Neural cell (in vitro differentiated cells): ENCODE data around the gene CCDC127.

Source experiments
- EP300 ChIP-seq: fragments of 450-650 bp; conservative IDR thresholded peaks from 2 replicates; pipeline ENCODE4 v1.6.1; 2014; ENCODE audit warnings: antibody characterized with exemption, mild to moderate bottlenecking, moderate library complexity; ENCODE audit not compliant: poor library complexity, severe bottlenecking
- POLR2AphosphoS5 ChIP-seq: IDR thresholded peaks from 2 replicates; pipeline ENCODE4 v1.6.1; 2012
- RAD21 ChIP-seq: fragments of 450-650 bp; conservative IDR thresholded peaks from 2 replicates; pipeline ENCODE4 v1.6.1; 2014; ENCODE audit warnings: antibody characterized with exemption, mild to moderate bottlenecking, moderate library complexity
- SMC3 ChIP-seq: fragments of 450-650 bp; conservative IDR thresholded peaks from 2 replicates; pipeline ENCODE4 v1.6.1; 2014; ENCODE audit warnings: antibody characterized with exemption, mild to moderate bottlenecking, moderate library complexity; ENCODE audit not compliant: poor library complexity
- TAF1 ChIP-seq: IDR thresholded peaks from 2 replicates; pipeline ENCODE4 v1.6.1; 2012; ENCODE audit warnings: low read depth
- TF ChIP-seq, protein P1 (sequence below): fragments of 450-650 bp; IDR thresholded peaks from 2 replicates; pipeline ENCODE4 v1.5.1; 2014; ENCODE audit warnings: antibody characterized with exemption, mild to moderate bottlenecking, moderate library complexity; ENCODE audit not compliant: poor library complexity, severe bottlenecking
- TF ChIP-seq, protein P2 (sequence below): IDR thresholded peaks from 2 replicates; pipeline ENCODE4 v1.6.1; 2012; ENCODE audit warnings: borderline replicate concordance

DNA sequence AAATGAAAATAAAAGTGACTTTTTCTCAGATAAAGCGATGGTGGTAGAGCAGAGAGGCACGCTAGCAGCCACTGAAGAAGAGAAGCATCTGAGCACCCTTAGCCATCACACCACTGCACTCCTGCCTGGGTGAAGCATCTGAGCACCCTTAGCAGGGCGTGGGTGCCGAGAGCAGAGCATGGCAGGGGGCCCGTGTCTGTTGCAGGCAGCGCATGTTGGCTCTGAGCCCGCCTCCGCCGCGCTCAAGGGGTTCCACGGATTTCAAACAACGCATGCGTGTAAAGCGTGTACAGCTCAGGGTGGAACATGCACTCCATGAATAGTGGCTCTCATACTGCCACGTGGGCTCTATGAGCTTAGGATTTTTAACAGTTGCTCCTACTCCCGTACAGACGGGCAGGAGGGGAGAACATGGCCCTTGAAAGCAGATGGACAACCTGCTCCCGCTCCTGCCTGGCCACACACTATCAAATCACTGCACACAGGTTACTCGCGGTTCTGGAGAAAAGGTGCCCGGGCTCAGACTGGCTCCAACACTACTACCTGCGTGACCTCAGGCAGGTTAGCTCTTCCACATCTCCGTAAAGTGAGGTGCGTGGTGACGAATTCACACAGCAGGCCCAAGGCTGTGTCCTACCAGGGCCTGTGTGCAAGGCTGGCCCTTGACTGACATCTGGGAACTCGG is 14.6 kb downstream of the CCDC127 start:
- TF ChIP-seq POLR2AphosphoS5 (no peak), EP300 (no peak), RAD21 (no peak), SMC3 (no peak), TAF1 (no peak)
- TF ChIP-seq, protein P1, sequence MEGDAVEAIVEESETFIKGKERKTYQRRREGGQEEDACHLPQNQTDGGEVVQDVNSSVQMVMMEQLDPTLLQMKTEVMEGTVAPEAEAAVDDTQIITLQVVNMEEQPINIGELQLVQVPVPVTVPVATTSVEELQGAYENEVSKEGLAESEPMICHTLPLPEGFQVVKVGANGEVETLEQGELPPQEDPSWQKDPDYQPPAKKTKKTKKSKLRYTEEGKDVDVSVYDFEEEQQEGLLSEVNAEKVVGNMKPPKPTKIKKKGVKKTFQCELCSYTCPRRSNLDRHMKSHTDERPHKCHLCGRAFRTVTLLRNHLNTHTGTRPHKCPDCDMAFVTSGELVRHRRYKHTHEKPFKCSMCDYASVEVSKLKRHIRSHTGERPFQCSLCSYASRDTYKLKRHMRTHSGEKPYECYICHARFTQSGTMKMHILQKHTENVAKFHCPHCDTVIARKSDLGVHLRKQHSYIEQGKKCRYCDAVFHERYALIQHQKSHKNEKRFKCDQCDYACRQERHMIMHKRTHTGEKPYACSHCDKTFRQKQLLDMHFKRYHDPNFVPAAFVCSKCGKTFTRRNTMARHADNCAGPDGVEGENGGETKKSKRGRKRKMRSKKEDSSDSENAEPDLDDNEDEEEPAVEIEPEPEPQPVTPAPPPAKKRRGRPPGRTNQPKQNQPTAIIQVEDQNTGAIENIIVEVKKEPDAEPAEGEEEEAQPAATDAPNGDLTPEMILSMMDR, result no peak
- TF ChIP-seq, protein P2, sequence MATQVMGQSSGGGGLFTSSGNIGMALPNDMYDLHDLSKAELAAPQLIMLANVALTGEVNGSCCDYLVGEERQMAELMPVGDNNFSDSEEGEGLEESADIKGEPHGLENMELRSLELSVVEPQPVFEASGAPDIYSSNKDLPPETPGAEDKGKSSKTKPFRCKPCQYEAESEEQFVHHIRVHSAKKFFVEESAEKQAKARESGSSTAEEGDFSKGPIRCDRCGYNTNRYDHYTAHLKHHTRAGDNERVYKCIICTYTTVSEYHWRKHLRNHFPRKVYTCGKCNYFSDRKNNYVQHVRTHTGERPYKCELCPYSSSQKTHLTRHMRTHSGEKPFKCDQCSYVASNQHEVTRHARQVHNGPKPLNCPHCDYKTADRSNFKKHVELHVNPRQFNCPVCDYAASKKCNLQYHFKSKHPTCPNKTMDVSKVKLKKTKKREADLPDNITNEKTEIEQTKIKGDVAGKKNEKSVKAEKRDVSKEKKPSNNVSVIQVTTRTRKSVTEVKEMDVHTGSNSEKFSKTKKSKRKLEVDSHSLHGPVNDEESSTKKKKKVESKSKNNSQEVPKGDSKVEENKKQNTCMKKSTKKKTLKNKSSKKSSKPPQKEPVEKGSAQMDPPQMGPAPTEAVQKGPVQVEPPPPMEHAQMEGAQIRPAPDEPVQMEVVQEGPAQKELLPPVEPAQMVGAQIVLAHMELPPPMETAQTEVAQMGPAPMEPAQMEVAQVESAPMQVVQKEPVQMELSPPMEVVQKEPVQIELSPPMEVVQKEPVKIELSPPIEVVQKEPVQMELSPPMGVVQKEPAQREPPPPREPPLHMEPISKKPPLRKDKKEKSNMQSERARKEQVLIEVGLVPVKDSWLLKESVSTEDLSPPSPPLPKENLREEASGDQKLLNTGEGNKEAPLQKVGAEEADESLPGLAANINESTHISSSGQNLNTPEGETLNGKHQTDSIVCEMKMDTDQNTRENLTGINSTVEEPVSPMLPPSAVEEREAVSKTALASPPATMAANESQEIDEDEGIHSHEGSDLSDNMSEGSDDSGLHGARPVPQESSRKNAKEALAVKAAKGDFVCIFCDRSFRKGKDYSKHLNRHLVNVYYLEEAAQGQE, result no peak
